ENCODE data around the gene TMEM147.
A peak's percentile ranks its signal among the peaks of the same experiment; 100 is the strongest.

Gene TMEM147

DNA sequence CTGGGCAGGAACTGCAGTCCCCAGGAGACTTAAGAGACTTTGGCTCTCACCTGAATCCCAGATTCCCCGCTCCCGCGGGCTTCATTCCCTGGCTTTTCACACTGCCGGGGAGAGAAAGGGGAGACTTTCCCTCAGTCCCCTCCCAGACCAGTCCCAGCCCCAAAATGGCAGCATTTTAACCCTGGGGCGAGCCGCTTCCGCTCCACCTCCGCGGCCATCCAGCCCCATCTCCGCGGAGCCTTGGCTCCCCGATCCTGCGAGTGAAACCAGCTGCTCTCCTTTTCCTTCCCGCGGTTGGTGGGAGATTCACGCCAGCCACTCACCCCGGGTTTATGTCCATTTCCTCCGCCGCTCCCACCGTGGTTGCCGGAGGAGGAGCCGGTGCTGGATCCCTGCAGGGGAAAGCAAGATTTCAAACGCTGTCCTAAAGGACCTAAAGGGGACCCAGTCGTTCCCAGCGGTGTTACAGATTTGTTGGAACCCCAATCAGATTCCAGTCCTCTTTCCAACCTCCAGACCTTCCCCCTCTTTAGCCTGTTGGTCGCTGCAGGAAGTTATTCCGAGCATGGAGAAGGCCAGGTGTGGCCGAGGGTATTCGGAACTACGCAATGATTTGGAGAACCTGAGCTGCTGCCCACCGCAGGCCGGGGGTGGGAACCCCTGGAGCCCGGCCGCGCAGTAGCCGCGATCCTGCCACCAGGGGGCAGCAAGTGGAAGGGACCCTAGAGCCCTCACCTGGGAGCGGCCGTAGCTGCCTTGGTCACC, 35.4 kb upstream of the TMEM147 start (continued):
- TF ChIP-seq ZNF394 (tag by site-specific recombination; IDR thresholded peaks at IDR 0.05; ENCODE audit: borderline replicate concordance): peak; percentile 88
- TF ChIP-seq ZNF302 (tag by site-specific recombination; IDR thresholded peaks at IDR 0.05; ENCODE audit: low read depth): no peak
- peak; percentile 96 for TF ChIP-seq ZNF610 (tag by site-specific recombination; IDR thresholded peaks at IDR 0.05; ENCODE audit: borderline replicate concordance)
- peak; percentile 62; the same call in 1 of the 2 replicates for TF ChIP-seq ZNF221 (tag by site-specific recombination; IDR thresholded peaks at IDR 0.05; ENCODE audit: borderline replicate concordance)
- TF ChIP-seq, protein P1, sequence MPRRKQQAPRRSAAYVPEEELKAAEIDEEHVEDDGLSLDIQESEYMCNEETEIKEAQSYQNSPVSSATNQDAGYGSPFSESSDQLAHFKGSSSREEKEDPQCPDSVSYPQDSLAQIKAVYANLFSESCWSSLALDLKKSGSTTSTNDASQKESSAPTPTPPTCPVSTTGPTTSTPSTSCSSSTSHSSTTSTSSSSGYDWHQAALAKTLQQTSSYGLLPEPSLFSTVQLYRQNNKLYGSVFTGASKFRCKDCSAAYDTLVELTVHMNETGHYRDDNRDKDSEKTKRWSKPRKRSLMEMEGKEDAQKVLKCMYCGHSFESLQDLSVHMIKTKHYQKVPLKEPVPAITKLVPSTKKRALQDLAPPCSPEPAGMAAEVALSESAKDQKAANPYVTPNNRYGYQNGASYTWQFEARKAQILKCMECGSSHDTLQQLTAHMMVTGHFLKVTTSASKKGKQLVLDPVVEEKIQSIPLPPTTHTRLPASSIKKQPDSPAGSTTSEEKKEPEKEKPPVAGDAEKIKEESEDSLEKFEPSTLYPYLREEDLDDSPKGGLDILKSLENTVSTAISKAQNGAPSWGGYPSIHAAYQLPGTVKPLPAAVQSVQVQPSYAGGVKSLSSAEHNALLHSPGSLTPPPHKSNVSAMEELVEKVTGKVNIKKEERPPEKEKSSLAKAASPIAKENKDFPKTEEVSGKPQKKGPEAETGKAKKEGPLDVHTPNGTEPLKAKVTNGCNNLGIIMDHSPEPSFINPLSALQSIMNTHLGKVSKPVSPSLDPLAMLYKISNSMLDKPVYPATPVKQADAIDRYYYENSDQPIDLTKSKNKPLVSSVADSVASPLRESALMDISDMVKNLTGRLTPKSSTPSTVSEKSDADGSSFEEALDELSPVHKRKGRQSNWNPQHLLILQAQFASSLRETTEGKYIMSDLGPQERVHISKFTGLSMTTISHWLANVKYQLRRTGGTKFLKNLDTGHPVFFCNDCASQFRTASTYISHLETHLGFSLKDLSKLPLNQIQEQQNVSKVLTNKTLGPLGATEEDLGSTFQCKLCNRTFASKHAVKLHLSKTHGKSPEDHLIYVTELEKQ (tag by site-specific recombination; IDR thresholded peaks at IDR 0.05; ENCODE audit: borderline replicate concordance): no peak
- TF ChIP-seq, protein P2, sequence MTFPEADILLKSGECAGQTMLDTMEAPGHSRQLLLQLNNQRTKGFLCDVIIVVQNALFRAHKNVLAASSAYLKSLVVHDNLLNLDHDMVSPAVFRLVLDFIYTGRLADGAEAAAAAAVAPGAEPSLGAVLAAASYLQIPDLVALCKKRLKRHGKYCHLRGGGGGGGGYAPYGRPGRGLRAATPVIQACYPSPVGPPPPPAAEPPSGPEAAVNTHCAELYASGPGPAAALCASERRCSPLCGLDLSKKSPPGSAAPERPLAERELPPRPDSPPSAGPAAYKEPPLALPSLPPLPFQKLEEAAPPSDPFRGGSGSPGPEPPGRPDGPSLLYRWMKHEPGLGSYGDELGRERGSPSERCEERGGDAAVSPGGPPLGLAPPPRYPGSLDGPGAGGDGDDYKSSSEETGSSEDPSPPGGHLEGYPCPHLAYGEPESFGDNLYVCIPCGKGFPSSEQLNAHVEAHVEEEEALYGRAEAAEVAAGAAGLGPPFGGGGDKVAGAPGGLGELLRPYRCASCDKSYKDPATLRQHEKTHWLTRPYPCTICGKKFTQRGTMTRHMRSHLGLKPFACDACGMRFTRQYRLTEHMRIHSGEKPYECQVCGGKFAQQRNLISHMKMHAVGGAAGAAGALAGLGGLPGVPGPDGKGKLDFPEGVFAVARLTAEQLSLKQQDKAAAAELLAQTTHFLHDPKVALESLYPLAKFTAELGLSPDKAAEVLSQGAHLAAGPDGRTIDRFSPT (tag by site-specific recombination; IDR thresholded peaks at IDR 0.05): peak; percentile 73; the same call in 1 of the 2 replicates
- peak; percentile 97 for TF ChIP-seq GLIS1 (tag by site-specific recombination; IDR thresholded peaks at IDR 0.05)
- TF ChIP-seq ZNF416 (tag by site-specific recombination; IDR thresholded peaks at IDR 0.05): peak; percentile 60; the same call in 1 of the 2 replicates
- peak; percentile 61; the same call in 1 of the 2 replicates for TF ChIP-seq MZF1 (tag by site-specific recombination; IDR thresholded peaks at IDR 0.05; ENCODE audit: borderline replicate concordance)
- peak; percentile 70 for TF ChIP-seq ZNF654 (tag by site-specific recombination; IDR thresholded peaks at IDR 0.05; ENCODE audit: low read depth)
- TF ChIP-seq, protein P3, sequence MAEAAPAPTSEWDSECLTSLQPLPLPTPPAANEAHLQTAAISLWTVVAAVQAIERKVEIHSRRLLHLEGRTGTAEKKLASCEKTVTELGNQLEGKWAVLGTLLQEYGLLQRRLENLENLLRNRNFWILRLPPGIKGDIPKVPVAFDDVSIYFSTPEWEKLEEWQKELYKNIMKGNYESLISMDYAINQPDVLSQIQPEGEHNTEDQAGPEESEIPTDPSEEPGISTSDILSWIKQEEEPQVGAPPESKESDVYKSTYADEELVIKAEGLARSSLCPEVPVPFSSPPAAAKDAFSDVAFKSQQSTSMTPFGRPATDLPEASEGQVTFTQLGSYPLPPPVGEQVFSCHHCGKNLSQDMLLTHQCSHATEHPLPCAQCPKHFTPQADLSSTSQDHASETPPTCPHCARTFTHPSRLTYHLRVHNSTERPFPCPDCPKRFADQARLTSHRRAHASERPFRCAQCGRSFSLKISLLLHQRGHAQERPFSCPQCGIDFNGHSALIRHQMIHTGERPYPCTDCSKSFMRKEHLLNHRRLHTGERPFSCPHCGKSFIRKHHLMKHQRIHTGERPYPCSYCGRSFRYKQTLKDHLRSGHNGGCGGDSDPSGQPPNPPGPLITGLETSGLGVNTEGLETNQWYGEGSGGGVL (tag by site-specific recombination; IDR thresholded peaks at IDR 0.05): peak; percentile 44; the same call in 1 of the 2 replicates
- peak; percentile 75 for TF ChIP-seq KLF7 (tag by site-specific recombination; IDR thresholded peaks at IDR 0.05; ENCODE audit: borderline replicate concordance)
- peak; percentile 91 for TF ChIP-seq YY1 (tag by site-specific recombination; IDR thresholded peaks at IDR 0.05)
- TF ChIP-seq ZNF132 (tag by site-specific recombination; IDR thresholded peaks at IDR 0.05; ENCODE audit: borderline replicate concordance): no peak
- TF ChIP-seq, protein P4, sequence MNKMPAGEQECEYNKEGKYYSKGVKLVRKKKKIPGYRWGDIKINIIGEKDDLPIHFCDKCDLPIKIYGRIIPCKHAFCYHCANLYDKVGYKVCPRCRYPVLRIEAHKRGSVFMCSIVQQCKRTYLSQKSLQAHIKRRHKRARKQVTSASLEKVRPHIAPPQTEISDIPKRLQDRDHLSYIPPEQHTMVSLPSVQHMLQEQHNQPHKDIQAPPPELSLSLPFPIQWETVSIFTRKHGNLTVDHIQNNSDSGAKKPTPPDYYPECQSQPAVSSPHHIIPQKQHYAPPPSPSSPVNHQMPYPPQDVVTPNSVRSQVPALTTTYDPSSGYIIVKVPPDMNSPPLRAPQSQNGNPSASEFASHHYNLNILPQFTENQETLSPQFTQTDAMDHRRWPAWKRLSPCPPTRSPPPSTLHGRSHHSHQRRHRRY (tag by site-specific recombination; IDR thresholded peaks at IDR 0.05): 0 out of 2 replicates have a peak, but pooled peaks have one; percentile 29
- peak; percentile 93 for TF ChIP-seq ZXDB (tag by site-specific recombination; IDR thresholded peaks at IDR 0.05)
- 0 out of 2 replicates have a peak, but pooled peaks have one; percentile 8 for TF ChIP-seq ZNF792 (tag by site-specific recombination; IDR thresholded peaks at IDR 0.05)
- TF ChIP-seq, protein P5, sequence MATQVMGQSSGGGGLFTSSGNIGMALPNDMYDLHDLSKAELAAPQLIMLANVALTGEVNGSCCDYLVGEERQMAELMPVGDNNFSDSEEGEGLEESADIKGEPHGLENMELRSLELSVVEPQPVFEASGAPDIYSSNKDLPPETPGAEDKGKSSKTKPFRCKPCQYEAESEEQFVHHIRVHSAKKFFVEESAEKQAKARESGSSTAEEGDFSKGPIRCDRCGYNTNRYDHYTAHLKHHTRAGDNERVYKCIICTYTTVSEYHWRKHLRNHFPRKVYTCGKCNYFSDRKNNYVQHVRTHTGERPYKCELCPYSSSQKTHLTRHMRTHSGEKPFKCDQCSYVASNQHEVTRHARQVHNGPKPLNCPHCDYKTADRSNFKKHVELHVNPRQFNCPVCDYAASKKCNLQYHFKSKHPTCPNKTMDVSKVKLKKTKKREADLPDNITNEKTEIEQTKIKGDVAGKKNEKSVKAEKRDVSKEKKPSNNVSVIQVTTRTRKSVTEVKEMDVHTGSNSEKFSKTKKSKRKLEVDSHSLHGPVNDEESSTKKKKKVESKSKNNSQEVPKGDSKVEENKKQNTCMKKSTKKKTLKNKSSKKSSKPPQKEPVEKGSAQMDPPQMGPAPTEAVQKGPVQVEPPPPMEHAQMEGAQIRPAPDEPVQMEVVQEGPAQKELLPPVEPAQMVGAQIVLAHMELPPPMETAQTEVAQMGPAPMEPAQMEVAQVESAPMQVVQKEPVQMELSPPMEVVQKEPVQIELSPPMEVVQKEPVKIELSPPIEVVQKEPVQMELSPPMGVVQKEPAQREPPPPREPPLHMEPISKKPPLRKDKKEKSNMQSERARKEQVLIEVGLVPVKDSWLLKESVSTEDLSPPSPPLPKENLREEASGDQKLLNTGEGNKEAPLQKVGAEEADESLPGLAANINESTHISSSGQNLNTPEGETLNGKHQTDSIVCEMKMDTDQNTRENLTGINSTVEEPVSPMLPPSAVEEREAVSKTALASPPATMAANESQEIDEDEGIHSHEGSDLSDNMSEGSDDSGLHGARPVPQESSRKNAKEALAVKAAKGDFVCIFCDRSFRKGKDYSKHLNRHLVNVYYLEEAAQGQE (tag by site-specific recombination; IDR thresholded peaks at IDR 0.05): peak; percentile 77
- TF ChIP-seq, protein P6, sequence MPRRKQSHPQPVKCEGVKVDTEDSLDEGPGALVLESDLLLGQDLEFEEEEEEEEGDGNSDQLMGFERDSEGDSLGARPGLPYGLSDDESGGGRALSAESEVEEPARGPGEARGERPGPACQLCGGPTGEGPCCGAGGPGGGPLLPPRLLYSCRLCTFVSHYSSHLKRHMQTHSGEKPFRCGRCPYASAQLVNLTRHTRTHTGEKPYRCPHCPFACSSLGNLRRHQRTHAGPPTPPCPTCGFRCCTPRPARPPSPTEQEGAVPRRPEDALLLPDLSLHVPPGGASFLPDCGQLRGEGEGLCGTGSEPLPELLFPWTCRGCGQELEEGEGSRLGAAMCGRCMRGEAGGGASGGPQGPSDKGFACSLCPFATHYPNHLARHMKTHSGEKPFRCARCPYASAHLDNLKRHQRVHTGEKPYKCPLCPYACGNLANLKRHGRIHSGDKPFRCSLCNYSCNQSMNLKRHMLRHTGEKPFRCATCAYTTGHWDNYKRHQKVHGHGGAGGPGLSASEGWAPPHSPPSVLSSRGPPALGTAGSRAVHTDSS (tag by site-specific recombination; IDR thresholded peaks at IDR 0.05): no peak
- peak; percentile 63; the same call in 1 of the 2 replicates for TF ChIP-seq ZNF843 (tag by site-specific recombination; IDR thresholded peaks at IDR 0.05)
- TF ChIP-seq ZSCAN30 (tag by site-specific recombination; IDR thresholded peaks at IDR 0.05): peak; percentile 50
- TF ChIP-seq GFI1B (tag by site-specific recombination; IDR thresholded peaks at IDR 0.05): peak; percentile 59; the same call in 1 of the 2 replicates
- TF ChIP-seq ZNF596 (tag by site-specific recombination; IDR thresholded peaks at IDR 0.05): peak; percentile 4; the same call in 1 of the 2 replicates
- peak; percentile 93 for TF ChIP-seq ZNF2 (tag by site-specific recombination; IDR thresholded peaks at IDR 0.05)

All from HEK293 (cell line).